GM19240 (cell line): ENCODE data around the gene QSOX2.

Experiments used
- DNase-seq: peaks from one replicate; pipeline ENCODE4 v3.0.0; 2011; ENCODE audit warnings: low spot score; ENCODE audit not compliant: insufficient read length

The QSOX2 gene

GRCh38 chr9:136245219-136246150, at the start of gene QSOX2:
Gene QSOX2, minus strand, starts transcription at chr9:136245812. Its CDS starts 9 bp downstream, at chr9:136245803.
- peak; percentile 81 for DNase-seq

- DNase-seq: no peak
These were observed 49.4 kb upstream of the QSOX2 start for GRCh38 chr9:136295055-136295454.

GRCh38 chr9:136294437-136294836, 48.8 kb upstream of the QSOX2 start:
- DNase-seq: no peak

GRCh38 chr9:136293476-136294077, 48.0 kb upstream of the QSOX2 start:
- DNase-seq: no peak

- DNase-seq: no peak
These were observed 47.2 kb upstream of the QSOX2 start for GRCh38 chr9:136292591-136293448.

GRCh38 chr9:136292026-136292538, 46.5 kb upstream of the QSOX2 start:
- DNase-seq: no peak

GRCh38 chr9:136291306-136292025, 45.9 kb upstream of the QSOX2 start:
- DNase-seq: no peak

GRCh38 chr9:136290508-136291000, 44.9 kb upstream of the QSOX2 start:
- DNase-seq: no peak

- no peak for DNase-seq
These were observed 44.3 kb upstream of the QSOX2 start for GRCh38 chr9:136289651-136290507.

GRCh38 chr9:136287960-136288753, 42.5 kb upstream of the QSOX2 start:
- DNase-seq: no peak

- DNase-seq: no peak
These were observed 41.4 kb upstream of the QSOX2 start for GRCh38 chr9:136286987-136287379.

GRCh38 chr9:136286359-136286986, 40.9 kb upstream of the QSOX2 start:
- no peak for DNase-seq

- DNase-seq: no peak
These were observed 40.1 kb upstream of the QSOX2 start for GRCh38 chr9:136285501-136286358.

GRCh38 chr9:136284951-136285350, 39.3 kb upstream of the QSOX2 start:
- no peak for DNase-seq

GRCh38 chr9:136284311-136284710, 38.7 kb upstream of the QSOX2 start:
- DNase-seq: no peak

GRCh38 chr9:136283291-136284235, 38.0 kb upstream of the QSOX2 start:
- DNase-seq: peak; percentile 96
